Measurements from ENCODE around the gene MDP1. TPM values are rescaled to one million over a fixed set of nuclear protein-coding genes. Genes with fewer than 3 reads are reported as not detected.

Gene MDP1
- total RNA-seq, 1 experiment from 2014 or later: 8.9 TPM

GRCh38 chr14:24250354-24250753 is 34.5 kb upstream of the MDP1 start:
- ChIA-PET POLR2A (no interaction called here), CTCF (no interaction called here)
- in situ Hi-C loops (cut with HindIII; ENCODE audit: low pct_unique_long_range_greater_than_20kb, low sequenced_read_pairs): no loop called here
- H3K4me3 ChIP-seq (ENCODE audit: low read depth in 2 of 2, low read length in 2 of 2): no peak overlapping the region
- DNase-seq (ENCODE audit: low read depth, low spot score): no peak
- H3K27me3 ChIP-seq (ENCODE audit: control insufficient read depth, insufficient read depth, low read length): no peaks in the 10 kb centered on the region
- no peak overlapping the region for H3K27ac ChIP-seq (ENCODE audit: low read length)
- H3K36me3 ChIP-seq (ENCODE audit: control insufficient read depth, insufficient read depth, low read length): no peaks in the 10 kb centered on the region
- no peaks in the 10 kb centered on the region for H3K9me3 ChIP-seq (ENCODE audit: control insufficient read depth, insufficient read depth, low read depth, low read length)
- ATAC-seq: no peak
- intact Hi-C loops (cut with micrococcal nuclease; ENCODE audit: unreplicated experiment): no loop called here
- BruUV-seq (replicated peaks): no TSS peak
- TF ChIP-seq POLR2AphosphoS5 (IDR thresholded peaks at IDR 0.05; ENCODE audit: low read depth, low read length) (no peak), SIN3A (IDR thresholded peaks at IDR 0.05; ENCODE audit: borderline replicate concordance, insufficient read depth, low read depth, low read length) (no peak), CTCF (IDR thresholded peaks at IDR 0.05) (no peak), TCF7L2 (IDR thresholded peaks at IDR 0.05; ENCODE audit: low read depth, low read length) (no peak), REST (IDR thresholded peaks at IDR 0.05; ENCODE audit: insufficient read depth in 1 of 2, low read depth in 2 of 2, low read length in 1 of 2) (no peak)
- no peaks in the 10 kb centered on the region for H3K4me1 ChIP-seq (ENCODE audit: control insufficient read depth, insufficient read depth, low read length)

- ChIA-PET CTCF (no interaction called here), POLR2A (no interaction called here)
- H3K4me1 ChIP-seq (ENCODE audit: control insufficient read depth, insufficient read depth, low read length): no peaks in the 10 kb centered on the region
- DNase-seq (ENCODE audit: low read depth, low spot score): no peak
- H3K9me3 ChIP-seq (ENCODE audit: control insufficient read depth, insufficient read depth, low read depth, low read length): no peaks in the 10 kb centered on the region
- intact Hi-C loops (cut with micrococcal nuclease; ENCODE audit: unreplicated experiment): no loop called here
- no peak for ATAC-seq
- no peaks in the 10 kb centered on the region for H3K36me3 ChIP-seq (ENCODE audit: control insufficient read depth, insufficient read depth, low read length)
- H3K27me3 ChIP-seq (ENCODE audit: control insufficient read depth, insufficient read depth, low read length): no peaks in the 10 kb centered on the region
- no peak overlapping the region for H3K27ac ChIP-seq (ENCODE audit: low read length)
- H3K4me3 ChIP-seq (ENCODE audit: low read depth in 2 of 2, low read length in 2 of 2): no peak overlapping the region
- TF ChIP-seq SIN3A (IDR thresholded peaks at IDR 0.05; ENCODE audit: borderline replicate concordance, insufficient read depth, low read depth, low read length) (no peak), REST (IDR thresholded peaks at IDR 0.05; ENCODE audit: insufficient read depth in 1 of 2, low read depth in 2 of 2, low read length in 1 of 2) (no peak), CTCF (IDR thresholded peaks at IDR 0.05) (no peak), TCF7L2 (IDR thresholded peaks at IDR 0.05; ENCODE audit: low read depth, low read length) (no peak), POLR2AphosphoS5 (IDR thresholded peaks at IDR 0.05; ENCODE audit: low read depth, low read length) (no peak)
- no TSS peak for BruUV-seq (replicated peaks)
- in situ Hi-C loops (cut with HindIII; ENCODE audit: low pct_unique_long_range_greater_than_20kb, low sequenced_read_pairs): no loop called here
Observed at GRCh38 chr14:24249230-24250021, 33.6 kb upstream of the MDP1 start.

All from Panc1 (cell line).